ENCODE measurements around the gene TTC23L.
"Not testable (repeated sequence)": the region's sequence is repeated elsewhere in the genome, so short reads cannot be mapped to it uniquely, and the experiment has no call there.

Gene TTC23L

GRCh38 chr5:34838785-34839714 lies at the start of gene TTC23L:
TSS of gene TTC23L (plus strand) at chr5:34839164. CDS start at chr5:34840672, 1,508 bp downstream.
- DNase-seq = peak; percentile 95

GRCh38 chr5:34789639-34790038 lies 49.3 kb upstream of the TTC23L start:
- DNase-seq = no peak

DNA sequence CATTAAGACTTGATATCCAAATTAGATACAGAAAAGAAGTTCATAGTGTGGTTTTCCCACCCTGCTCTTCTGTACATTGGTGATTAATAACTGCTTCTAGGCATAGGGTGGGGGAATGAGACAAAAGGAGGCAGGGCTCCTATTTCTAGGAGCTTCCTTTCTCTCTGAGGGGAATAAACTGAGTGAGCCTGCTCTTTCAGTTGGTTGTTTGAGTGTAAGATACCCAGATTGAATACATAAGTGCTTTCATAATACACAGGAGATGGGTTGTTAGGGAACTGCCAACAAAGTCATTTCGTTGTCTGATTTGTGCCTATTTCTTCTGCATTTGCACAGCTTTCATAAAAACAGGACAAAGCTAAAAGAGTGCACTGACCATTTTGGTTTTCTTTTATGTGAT lies 48.9 kb upstream of the TTC23L start:
- peak; percentile 1 for DNase-seq

GRCh38 chr5:34791761-34792244 lies 47.2 kb upstream of the TTC23L start:
- no peak for DNase-seq

DNA sequence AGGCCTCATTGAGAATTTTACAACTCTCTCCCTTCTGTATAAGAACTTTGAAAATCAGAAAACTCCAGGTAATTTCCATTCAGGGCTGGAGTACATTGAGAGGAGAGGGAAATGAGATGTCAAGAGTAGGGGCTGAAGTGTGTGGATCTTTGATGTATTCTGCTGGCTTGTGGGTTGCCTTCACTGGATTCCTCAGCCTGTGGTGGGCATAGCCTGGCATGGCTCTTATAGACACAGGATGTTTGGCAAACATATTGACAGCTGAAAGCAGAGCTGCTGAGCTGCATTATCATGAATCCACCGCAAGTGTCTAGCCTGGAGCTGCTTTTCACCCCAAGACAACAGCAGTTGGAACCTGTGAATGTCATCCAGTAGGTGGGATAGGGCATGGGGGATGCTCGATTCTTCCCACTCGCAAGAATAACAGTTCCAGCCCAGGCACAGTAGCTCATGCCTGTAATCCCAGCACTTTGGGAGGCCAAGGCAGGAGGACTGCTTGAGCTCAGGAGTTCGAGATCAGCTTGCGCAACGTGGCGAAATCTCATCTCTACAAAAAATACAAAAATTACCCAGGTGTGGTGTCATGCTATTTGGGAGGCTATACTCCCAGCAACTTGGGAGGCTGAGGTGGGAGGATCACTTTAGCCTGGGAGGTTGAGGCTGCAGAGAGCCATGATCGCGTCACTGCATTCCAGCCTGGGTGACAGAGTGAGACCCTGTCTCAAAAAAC lies 36.0 kb upstream of the TTC23L start:
- DNase-seq = no peak

DNA sequence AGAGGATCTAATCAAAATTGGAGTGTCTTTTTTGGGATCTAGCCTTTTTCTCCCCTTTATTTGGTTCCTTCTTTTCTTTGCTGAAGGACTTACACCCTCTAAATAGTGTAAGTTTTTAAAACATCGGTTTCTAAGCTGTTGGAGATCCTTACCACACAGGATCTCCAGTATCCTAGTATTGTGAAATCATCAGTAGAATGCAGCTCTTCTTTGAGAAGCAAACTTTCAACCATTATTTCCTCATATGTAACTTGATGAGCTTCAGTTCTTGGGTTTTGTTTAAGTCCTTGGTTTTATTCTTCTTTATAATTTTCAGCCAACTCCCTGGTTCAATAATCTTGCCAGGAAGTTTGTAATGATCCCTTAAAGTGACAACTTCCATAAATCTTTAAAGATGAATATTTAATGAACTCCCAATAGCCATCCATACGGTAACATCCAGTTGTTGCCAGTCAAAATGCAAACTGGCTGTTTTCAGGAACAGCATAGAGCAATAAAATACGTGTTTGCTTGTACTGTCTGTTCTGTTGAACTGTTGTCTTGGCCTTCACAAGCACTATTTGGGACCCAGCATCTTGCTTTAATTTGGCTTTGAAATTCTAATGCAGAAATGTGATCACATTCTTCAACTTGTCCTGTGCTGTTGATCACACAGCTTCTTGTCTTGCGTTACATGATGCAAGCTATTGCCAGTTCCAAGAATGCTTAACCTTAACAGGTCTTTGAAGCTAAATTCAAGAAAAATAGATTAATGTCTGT lies 34.8 kb upstream of the TTC23L start:
- no peak for DNase-seq

- DNase-seq = no peak
These were observed 34.1 kb upstream of the TTC23L start for GRCh38 chr5:34804913-34805312.

DNA sequence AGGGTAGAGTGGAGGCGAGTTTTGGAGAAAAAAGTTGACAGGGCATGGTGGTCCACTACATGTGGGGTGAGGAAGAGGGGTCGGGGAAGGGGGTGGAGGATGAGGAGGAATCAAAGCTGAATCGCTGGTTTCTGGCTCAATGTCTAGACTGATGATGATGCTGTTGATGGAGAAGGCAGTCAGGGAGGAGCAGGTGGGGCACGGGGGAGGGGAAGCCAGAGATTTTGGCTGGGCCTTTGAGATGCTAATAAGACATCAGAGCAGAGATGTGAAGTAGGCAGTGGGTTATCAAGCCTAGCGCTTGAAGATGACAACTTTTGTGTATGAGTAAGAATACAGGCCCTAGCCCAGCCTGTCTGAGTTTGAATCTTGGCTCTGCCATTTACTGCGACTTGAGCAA lies 32.4 kb upstream of the TTC23L start:
- DNase-seq = no peak

DNA sequence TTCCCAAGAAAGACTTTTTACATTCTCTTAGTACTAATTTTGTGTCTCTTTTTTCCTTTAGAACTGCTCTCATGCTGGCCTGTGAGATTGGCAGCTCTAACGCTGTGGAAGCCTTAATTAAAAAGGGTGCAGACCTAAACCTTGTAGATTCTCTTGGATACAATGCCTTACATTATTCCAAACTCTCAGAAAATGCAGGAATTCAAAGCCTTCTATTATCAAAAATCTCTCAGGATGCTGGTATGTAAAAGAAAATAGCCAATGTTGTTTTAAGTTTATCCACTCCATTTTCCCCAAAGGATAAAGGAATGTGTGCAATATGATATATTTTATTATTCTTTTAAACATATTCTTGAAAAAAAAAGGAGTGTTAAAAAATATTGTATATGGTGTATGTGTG lies 27.3 kb upstream of the TTC23L start:
- DNase-seq = no peak

- no peak for DNase-seq
These were observed 25.5 kb upstream of the TTC23L start for GRCh38 chr5:34813509-34813908.

DNA sequence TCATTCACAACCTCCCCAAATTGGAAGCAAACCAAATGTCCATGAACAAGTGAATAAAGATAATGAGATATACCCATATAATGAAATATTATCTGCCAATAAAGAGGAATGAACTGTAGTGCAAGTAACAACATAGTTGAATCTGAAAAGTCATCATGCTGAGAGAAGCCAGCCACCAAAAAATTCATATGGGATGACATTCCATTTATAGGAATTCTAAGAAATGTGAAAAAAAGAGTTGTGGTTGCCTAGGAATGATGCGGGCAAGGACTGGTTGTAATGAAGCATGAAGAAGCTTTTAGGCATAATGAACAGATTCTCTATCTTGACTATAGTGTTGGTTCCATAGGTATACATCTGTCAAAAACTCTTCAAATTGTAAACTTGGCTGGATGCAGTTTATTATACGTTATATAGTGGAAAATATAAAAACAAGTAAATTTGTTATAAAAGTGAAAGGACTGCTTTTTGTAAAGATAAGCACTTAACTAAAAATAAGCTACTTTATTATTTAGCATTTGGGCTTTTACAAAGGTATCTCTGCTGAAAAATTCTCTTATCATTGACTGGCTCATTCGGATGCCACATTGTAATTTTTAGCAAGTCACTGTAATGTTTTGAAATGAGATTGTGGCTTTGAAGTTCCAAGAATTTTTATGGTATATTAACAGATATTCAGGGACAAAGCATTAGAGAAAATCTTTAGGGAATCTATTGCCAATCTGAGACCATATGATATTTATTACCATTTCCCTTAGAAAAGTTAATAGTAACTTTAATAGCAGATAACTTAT lies 21.2 kb upstream of the TTC23L start:
- DNase-seq = no peak

DNA sequence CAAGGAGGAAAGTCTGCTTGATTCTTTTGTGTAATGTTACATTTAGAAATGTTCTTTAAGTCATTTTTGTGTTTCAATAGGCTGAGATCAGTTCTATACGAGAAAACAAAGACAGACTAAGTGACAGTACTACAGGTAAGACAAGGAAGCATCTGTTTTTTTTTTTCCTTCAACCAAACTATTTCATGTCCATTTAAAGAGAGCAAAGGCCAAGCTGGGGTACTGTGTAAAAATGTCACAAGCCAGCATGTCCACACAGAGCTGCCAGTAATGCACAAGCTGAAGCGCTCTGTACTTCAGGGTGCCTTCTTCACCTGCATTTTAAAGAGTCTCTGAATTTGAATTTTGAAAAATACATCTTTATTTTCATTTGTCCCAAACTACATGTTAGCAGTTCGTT lies 20.2 kb upstream of the TTC23L start:
- DNase-seq = no peak

- no peak for DNase-seq
These were observed 18.4 kb upstream of the TTC23L start for GRCh38 chr5:34820593-34820992.

DNA sequence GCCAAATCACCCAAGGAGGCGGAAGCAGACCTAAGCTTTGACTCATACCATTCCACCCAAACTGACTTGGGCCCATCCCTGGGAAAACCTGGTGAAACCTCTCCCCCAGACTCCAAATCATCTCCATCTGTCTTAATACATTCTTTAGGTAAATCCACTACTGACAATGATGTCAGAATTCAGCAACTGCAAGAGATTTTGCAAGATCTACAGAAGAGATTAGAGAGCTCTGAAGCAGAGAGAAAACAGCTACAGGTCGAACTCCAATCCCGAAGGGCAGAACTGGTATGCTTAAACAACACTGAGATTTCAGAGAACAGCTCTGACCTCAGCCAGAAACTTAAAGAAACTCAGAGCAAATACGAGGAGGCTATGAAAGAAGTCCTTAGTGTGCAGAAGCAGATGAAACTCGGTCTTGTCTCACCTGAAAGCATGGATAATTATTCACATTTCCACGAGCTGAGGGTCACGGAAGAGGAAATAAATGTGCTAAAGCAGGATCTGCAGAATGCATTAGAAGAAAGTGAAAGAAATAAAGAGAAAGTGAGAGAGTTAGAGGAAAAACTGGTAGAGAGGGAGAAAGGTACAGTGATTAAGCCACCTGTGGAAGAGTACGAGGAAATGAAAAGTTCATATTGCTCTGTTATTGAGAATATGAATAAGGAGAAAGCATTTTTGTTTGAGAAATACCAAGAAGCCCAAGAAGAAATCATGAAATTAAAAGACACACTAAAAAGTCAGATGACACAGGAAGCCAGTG lies 15.8 kb upstream of the TTC23L start:
- DNase-seq = no peak

- DNase-seq = no peak
These were observed 12.6 kb upstream of the TTC23L start for GRCh38 chr5:34826347-34826746.

DNA sequence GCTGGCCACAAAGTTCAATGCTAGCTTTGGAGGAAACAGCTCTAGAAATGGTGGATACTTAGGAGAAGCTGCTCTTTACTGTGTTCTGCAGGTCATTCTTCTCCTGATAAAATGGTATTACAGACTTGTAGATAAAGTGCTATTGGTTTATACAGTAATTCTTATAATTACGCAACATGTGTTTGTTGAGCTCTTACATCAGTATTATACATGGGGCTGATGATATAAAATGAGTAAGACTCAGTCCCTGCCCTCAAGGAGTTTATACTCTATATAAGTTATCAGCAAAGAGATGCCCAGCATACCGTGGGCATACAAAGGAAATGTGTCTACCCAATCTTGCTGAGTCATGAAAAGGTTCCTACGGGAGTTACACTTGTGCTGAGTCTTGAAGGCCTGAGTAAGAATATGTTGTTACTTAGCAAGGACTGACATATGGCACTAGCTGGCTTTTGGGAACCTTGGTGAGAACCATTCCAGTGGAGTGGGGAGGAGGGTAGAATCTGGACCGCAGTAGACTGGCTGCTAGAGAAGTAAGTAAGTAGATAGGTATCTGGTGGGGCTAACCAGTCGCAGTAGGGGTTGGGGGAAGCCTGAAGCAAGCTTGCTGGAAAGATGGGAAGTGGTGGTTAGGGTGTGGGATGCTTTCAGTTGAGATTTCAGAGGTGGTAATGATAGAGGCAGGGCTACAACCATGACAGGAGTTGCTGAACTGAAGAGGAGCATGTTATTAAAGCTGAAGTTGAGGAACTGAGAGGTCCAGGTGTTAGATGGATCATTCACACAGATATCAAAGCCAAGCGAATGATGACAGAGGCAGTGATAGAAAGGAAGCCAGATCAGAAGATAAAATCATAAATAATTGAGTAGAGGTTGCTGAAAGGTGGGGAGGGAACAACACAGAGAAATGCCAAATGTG lies 11.1 kb upstream of the TTC23L start:
- DNase-seq = no peak

- DNase-seq = not testable (repeated sequence)
These were observed 8.1 kb upstream of the TTC23L start for GRCh38 chr5:34830827-34831226.

GRCh38 chr5:34831303-34831702 lies 7.7 kb upstream of the TTC23L start:
- DNase-seq = no peak

DNA sequence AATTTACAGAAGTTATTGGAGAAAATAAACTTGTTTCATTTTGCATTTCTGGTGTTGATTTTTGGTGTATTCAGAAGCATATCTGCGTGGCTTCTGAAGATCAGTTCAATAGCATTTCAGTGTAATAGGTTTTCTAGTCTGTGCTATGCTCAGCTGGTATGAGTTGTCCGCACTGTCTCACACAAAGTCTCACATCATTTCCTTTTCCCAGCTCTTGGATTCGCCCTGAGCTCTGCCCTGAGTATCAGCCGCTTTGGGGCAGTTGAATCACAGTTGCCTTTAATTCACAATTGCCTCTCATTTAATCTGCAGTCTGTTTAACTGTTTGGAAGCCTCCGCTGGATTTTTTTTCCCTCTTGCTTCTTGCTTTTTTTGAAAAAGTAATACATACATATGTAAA lies 6.4 kb upstream of the TTC23L start:
- DNase-seq = no peak

GRCh38 chr5:34833090-34833489 lies 5.9 kb upstream of the TTC23L start:
- DNase-seq = no peak
